Dedifferentiated amniotic fluid mesenchymal stem cell (primary cell): Measurements from ENCODE around the gene NUP43.
A peak's percentile ranks its signal among the peaks of the same experiment; 100 is the strongest.
"Not testable (repeated sequence)": the region's sequence is repeated elsewhere in the genome, so short reads cannot be mapped to it uniquely, and the experiment has no call there.

ENCODE experiments used
- DNase-seq: peaks from one replicate; pipeline ENCODE4 v3.0.0-alpha.2; 2016; ENCODE audit errors: extremely low spot score

Gene NUP43

GRCh38 chr6:149749082-149749593 is 2.8 kb upstream of the NUP43 start:
- not testable (repeated sequence) for DNase-seq

DNA sequence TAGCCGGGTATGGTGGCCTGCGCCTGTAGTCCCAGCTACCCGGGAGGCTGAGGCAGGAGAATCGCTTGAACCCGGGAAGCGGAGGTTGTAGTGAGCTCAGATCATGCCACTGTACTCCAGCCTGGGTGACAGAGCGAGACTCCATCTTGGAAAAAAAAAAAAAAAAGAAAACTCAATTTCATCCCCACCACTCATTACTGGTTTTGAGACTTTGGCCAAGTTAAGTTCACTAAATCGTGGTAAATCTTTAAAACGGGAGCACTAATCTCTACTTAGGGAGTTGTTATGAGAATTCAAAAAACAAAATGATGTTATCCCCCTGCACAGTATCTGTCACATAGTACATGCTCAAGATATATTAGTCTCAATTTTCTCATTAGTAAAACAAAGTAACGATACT is 1.1 kb downstream of the NUP43 start:
- DNase-seq: not testable (repeated sequence)

- DNase-seq: no peak
Observed at GRCh38 chr6:149734915-149735314, 11.4 kb downstream of the NUP43 start.

GRCh38 chr6:149733089-149733720 is 13.1 kb downstream of the NUP43 start:
- DNase-seq: no peak

GRCh38 chr6:149729824-149730223 is 16.5 kb downstream of the NUP43 start:
- no peak for DNase-seq

GRCh38 chr6:149728499-149729234 is 17.7 kb downstream of the NUP43 start:
- DNase-seq: no peak

- no peak for DNase-seq
Observed at GRCh38 chr6:149727793-149728498, 18.4 kb downstream of the NUP43 start.

GRCh38 chr6:149725785-149726184 is 20.5 kb downstream of the NUP43 start:
- no peak for DNase-seq

- DNase-seq: peak; percentile 43
Observed at GRCh38 chr6:149723771-149724417, 22.4 kb downstream of the NUP43 start.

- DNase-seq: no peak
Observed at GRCh38 chr6:149723262-149723661, 23.1 kb downstream of the NUP43 start.

GRCh38 chr6:149719531-149719930 is 26.8 kb downstream of the NUP43 start:
- no peak for DNase-seq

DNA sequence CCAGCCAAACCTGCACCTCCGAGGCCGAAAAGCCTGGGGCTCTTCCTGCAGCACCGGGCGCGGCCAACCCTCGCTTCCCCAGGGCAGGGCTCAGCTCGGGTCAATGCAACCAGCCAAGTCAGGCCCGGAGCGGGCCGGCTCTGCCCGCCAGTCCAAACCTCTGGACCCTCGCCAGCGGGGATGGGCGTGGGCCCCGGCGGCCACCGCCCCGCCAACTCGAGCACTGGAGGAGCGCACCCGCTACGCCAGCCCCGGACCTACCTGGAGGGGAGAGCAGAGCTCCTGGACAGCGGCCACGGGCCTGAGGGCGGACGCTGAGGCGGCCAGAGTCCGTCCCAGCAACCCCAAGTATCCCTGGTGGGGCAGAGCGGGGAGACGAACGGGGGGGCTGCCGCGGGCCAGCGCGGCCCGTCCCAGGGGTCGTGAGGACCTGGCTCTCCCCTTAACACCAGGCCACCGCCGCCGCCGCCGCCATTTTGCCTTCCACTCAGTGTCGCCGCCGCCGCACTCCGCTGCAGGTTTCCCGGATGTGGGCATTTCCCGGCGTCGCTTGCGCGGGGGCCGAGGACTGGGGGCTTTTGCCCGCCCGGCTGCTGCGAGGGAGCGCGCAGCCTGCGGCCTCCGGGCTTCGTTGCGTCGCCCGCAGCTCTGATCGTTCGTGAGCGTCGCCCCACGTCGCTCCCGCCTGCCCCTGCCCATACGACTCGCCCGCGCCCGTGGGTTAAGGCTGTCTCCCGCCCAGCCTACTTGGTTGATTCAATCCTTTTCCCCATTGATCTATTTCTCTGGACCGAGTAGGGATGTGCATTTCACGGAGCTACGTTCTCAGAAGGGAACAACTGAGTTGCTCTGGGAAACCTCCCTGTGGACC is 28.5 kb downstream of the NUP43 start, which contains the start of gene LATS1:
Gene LATS1, minus strand, starts transcription at position 514 of the 871 bp plus-strand sequence. CDS start 15,975 bp downstream, outside the sequence.
- peak; percentile 69 for DNase-seq

GRCh38 chr6:149717255-149717587 is 29.1 kb downstream of the NUP43 start:
- no peak for DNase-seq

DNA sequence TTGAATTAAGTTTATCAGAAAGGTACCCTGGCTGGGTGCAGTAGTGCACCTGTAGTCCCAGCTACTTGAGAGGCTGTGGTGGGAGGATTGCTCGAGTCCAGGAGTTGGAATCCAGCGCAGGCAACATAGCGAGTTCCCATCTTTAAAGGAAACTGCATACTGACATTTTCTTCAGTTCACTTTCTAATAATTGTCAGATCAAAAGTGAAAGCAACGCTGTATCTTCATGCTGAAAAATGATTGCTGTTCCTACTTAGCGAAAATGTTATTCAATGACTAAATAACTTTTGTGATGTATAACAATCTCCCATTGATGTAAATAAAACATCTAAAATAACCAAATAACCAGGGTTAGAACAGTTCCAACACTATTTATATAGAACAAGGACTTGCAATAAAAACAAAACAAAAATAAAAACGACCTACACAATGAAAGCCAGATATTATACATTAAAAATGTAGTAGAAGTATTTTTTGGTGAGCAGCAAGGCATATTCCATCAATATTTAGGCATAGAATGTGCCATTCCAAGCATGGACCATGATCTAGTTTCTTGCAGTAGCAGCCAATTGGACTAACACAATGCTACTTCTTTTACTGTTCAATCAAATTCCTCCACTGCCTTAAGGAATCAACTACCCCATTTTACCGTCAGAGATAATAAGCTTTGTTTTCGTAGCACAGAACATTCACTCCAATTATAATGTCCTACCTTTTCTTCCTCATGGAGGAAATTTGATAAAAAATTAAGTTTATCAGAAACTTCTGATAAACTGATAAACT is 30.0 kb downstream of the NUP43 start:
- DNase-seq: no peak

DNA sequence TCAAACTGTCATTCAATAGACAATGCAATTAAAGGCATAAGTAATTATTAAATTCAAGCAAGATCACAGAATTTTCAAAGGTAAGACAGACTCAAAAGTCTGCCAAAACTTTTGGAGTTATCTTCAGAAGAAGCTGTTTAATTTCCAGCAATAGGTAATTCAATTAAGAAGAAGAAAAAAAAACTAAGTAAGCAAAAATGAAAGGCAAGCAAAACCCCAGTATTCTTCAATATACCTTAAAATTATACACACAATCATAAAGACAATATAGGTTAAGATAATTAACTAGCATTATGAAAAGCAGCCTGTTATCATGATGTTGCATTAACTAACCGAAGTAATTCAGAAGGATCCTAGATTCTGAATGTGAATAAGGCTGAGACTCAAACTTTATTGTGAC is 31.9 kb downstream of the NUP43 start:
- DNase-seq: no peak

- DNase-seq: no peak
Observed at GRCh38 chr6:149711711-149712110, 34.6 kb downstream of the NUP43 start.

GRCh38 chr6:149701714-149702113 is 44.6 kb downstream of the NUP43 start:
- peak; percentile 51 for DNase-seq

DNA sequence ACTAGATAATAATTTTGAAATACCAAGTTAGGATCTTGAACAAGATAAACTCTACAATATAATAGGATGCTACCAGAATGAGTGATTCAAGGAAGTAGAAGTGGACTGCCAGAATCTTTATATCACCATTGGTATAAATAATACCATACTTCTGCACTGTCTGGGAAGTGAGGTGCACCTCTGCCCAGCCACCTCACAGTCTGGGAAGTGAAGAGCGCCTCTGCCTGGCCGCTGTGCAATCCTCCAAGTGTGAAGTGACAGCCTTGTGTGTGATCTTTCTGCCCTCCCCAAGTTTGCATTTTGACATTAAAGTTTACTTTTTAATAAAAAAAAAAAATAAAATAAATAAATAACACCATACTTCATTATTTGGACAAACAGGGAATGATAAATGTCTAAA is 47.2 kb downstream of the NUP43 start:
- DNase-seq: no peak

GRCh38 chr6:149698175-149698574 is 48.2 kb downstream of the NUP43 start:
- no peak for DNase-seq

DNA sequence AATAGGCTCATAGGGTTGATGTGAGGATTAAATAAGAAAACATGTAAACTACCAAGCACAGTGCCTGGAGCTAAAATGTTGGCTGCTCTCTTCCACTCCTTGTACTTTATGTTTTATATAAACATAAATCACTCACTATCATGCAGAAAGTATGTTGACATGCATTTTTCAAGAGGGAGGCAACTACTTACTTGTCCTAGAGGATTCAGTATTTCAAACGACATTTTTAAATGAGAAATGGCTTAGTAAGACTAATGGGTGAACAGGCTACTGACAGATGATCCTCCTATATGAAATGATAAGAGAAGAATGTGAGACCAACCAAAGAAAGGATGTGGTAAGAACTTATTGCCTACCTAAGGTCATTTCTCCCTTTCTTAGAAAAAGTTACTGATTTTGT is 49.4 kb downstream of the NUP43 start:
- DNase-seq: peak; percentile 73
